T-helper 1 cell treated with Interleukin-12 subunit alpha and Interleukin-12 subunit beta and Interleukin-4 antibody, amounts not matched to agents 30 μg/mL and 1 μg/mL, for 36 hours (primary cell): ENCODE measurements around the gene ERN1.

Experiments used
- H3K27ac Mint-ChIP-seq: one replicate; pipeline ENCODE4 v1.8.0; 2021; ENCODE audit warnings: mild to moderate bottlenecking, mixed read lengths
- H3K27me3 Mint-ChIP-seq: one replicate; pipeline ENCODE4 v1.8.0; 2021; ENCODE audit warnings: low read depth, mixed read lengths
- H3K36me3 Mint-ChIP-seq: one replicate; pipeline ENCODE4 v1.8.0; 2021; ENCODE audit warnings: low read depth, mixed read lengths
- H3K4me1 Mint-ChIP-seq: one replicate; pipeline ENCODE4 v1.8.0; 2021; ENCODE audit warnings: low read depth, mixed read lengths
- H3K4me3 Mint-ChIP-seq: one replicate; pipeline ENCODE4 v1.8.0; 2021; ENCODE audit warnings: mild to moderate bottlenecking, moderate library complexity, mixed read lengths
- H3K9me3 Mint-ChIP-seq: one replicate; pipeline ENCODE4 v1.8.0; 2021; ENCODE audit warnings: mixed read lengths

The ERN1 gene

GRCh38 chr17:64115822-64116534 is 14.0 kb downstream of the ERN1 start:
- no peaks in the 10 kb centered on the region for H3K9me3 Mint-ChIP-seq

GRCh38 chr17:64115043-64115698 is 14.8 kb downstream of the ERN1 start:
- H3K27me3 Mint-ChIP-seq = no peaks in the 10 kb centered on the region
- H3K9me3 Mint-ChIP-seq = no peaks in the 10 kb centered on the region
- H3K27ac Mint-ChIP-seq = peak overlapping the region; percentile 0
- H3K4me3 Mint-ChIP-seq = no peak overlapping the region
- H3K4me1 Mint-ChIP-seq = peaks cover 48% of the 10 kb centered on the region
- H3K36me3 Mint-ChIP-seq = peaks cover 45% of the 10 kb centered on the region

More at GRCh38 chr17:64115822-64116534, 14.0 kb downstream of the ERN1 start:
- Mint-ChIP-seq H3K27me3 (no peaks in the 10 kb centered on the region), H3K36me3 (peaks cover 45% of the 10 kb centered on the region), H3K4me1 (peaks cover 50% of the 10 kb centered on the region), H3K4me3 (peak overlapping the region; percentile 13), H3K27ac (peak overlapping the region; percentile 55)

- Mint-ChIP-seq H3K27ac (no peak overlapping the region), H3K27me3 (no peaks in the 10 kb centered on the region), H3K9me3 (no peaks in the 10 kb centered on the region), H3K4me3 (no peak overlapping the region), H3K4me1 (peaks cover 57% of the 10 kb centered on the region), H3K36me3 (peaks cover 56% of the 10 kb centered on the region)
These were observed 16.9 kb downstream of the ERN1 start for GRCh38 chr17:64113006-64113405.

- no peaks in the 10 kb centered on the region for H3K27me3 Mint-ChIP-seq
- no peak overlapping the region for H3K27ac Mint-ChIP-seq
- no peak overlapping the region for H3K4me3 Mint-ChIP-seq
- H3K9me3 Mint-ChIP-seq = no peaks in the 10 kb centered on the region
- H3K4me1 Mint-ChIP-seq = peaks cover 60% of the 10 kb centered on the region
- H3K36me3 Mint-ChIP-seq = peaks cover 51% of the 10 kb centered on the region
These were observed 18.1 kb downstream of the ERN1 start for GRCh38 chr17:64111831-64112230.

- Mint-ChIP-seq H3K4me3 (no peak overlapping the region), H3K36me3 (peaks cover 46% of the 10 kb centered on the region), H3K27me3 (no peaks in the 10 kb centered on the region), H3K27ac (no peak overlapping the region), H3K9me3 (no peaks in the 10 kb centered on the region), H3K4me1 (peaks cover 60% of the 10 kb centered on the region)
These were observed 19.4 kb downstream of the ERN1 start for GRCh38 chr17:64110379-64111152.

- no peaks in the 10 kb centered on the region for H3K27me3 Mint-ChIP-seq
- H3K9me3 Mint-ChIP-seq = no peaks in the 10 kb centered on the region
- peaks cover 50% of the 10 kb centered on the region for H3K4me1 Mint-ChIP-seq
- no peak overlapping the region for H3K4me3 Mint-ChIP-seq
- peaks cover 41% of the 10 kb centered on the region for H3K36me3 Mint-ChIP-seq
- H3K27ac Mint-ChIP-seq = peak overlapping the region; percentile 49
These were observed 20.5 kb downstream of the ERN1 start for GRCh38 chr17:64109400-64109799.

- peak overlapping the region; percentile 43 for H3K27ac Mint-ChIP-seq
- no peaks in the 10 kb centered on the region for H3K27me3 Mint-ChIP-seq
- H3K4me3 Mint-ChIP-seq = peak overlapping the region; percentile 31
- H3K36me3 Mint-ChIP-seq = peaks cover 41% of the 10 kb centered on the region
- H3K4me1 Mint-ChIP-seq = peaks cover 55% of the 10 kb centered on the region
- H3K9me3 Mint-ChIP-seq = no peaks in the 10 kb centered on the region
These were observed 22.3 kb downstream of the ERN1 start for GRCh38 chr17:64107500-64108236.

GRCh38 chr17:64106918-64107317 is 23.0 kb downstream of the ERN1 start:
- Mint-ChIP-seq H3K36me3 (peaks cover 40% of the 10 kb centered on the region), H3K27ac (peak overlapping the region; percentile 26), H3K4me1 (peaks cover 56% of the 10 kb centered on the region), H3K9me3 (no peaks in the 10 kb centered on the region), H3K4me3 (peak overlapping the region; percentile 9), H3K27me3 (no peaks in the 10 kb centered on the region)

GRCh38 chr17:64103391-64104364 is 26.3 kb downstream of the ERN1 start:
- H3K4me1 Mint-ChIP-seq = peaks cover 48% of the 10 kb centered on the region

GRCh38 chr17:64102627-64103390 is 27.1 kb downstream of the ERN1 start:
- H3K27me3 Mint-ChIP-seq = no peaks in the 10 kb centered on the region
- no peaks in the 10 kb centered on the region for H3K9me3 Mint-ChIP-seq
- H3K36me3 Mint-ChIP-seq = peaks cover 38% of the 10 kb centered on the region
- no peak overlapping the region for H3K4me3 Mint-ChIP-seq
- peaks cover 47% of the 10 kb centered on the region for H3K4me1 Mint-ChIP-seq
- no peak overlapping the region for H3K27ac Mint-ChIP-seq

More at GRCh38 chr17:64103391-64104364, 26.3 kb downstream of the ERN1 start:
- no peak overlapping the region for H3K4me3 Mint-ChIP-seq
- H3K27ac Mint-ChIP-seq = no peak overlapping the region
- H3K9me3 Mint-ChIP-seq = no peaks in the 10 kb centered on the region
- H3K27me3 Mint-ChIP-seq = no peaks in the 10 kb centered on the region
- H3K36me3 Mint-ChIP-seq = peaks cover 34% of the 10 kb centered on the region

GRCh38 chr17:64099543-64099942 is 30.4 kb downstream of the ERN1 start:
- H3K9me3 Mint-ChIP-seq = no peaks in the 10 kb centered on the region
- no peak overlapping the region for H3K27ac Mint-ChIP-seq
- no peak overlapping the region for H3K4me3 Mint-ChIP-seq
- H3K4me1 Mint-ChIP-seq = peaks cover 56% of the 10 kb centered on the region
- no peaks in the 10 kb centered on the region for H3K27me3 Mint-ChIP-seq
- H3K36me3 Mint-ChIP-seq = peaks cover 51% of the 10 kb centered on the region

- Mint-ChIP-seq H3K4me1 (peaks cover 60% of the 10 kb centered on the region), H3K4me3 (no peak overlapping the region), H3K9me3 (no peaks in the 10 kb centered on the region)
These were observed 32.6 kb downstream of the ERN1 start for GRCh38 chr17:64097196-64097936.

More at GRCh38 chr17:64097196-64097936, 32.6 kb downstream of the ERN1 start:
- Mint-ChIP-seq H3K36me3 (peaks cover 58% of the 10 kb centered on the region), H3K27ac (no peak overlapping the region), H3K27me3 (no peaks in the 10 kb centered on the region)
